Muscle of back (tissue), 11 donors: ENCODE results near the gene DGLUCY. TPM values are rescaled to one million over a fixed set of nuclear protein-coding genes. Genes with fewer than 3 reads are reported as not detected.
"Not testable (repeated sequence)": the region's sequence is repeated elsewhere in the genome, so short reads cannot be mapped to it uniquely, and the experiment has no call there.

Experiments used
- DNase-seq, 3 donors: peaks; one replicate each; pipeline versions ENCODE4 v3.0.0 to v3.0.0-alpha.2; 2013
- polyA plus RNA-seq, 10 donors: library from polyadenylated mRNA; unstranded; fragments of 120-200 nt; gene quantifications; one replicate each; pipeline ENCODE4 v1.2.1, GENCODE V29; 2013; ENCODE audit not compliant: insufficient read length in 10 of 10

Gene DGLUCY
- polyA plus RNA-seq, 10 donors: 22.1 to 33.5 (median 27.8) TPM

DNA sequence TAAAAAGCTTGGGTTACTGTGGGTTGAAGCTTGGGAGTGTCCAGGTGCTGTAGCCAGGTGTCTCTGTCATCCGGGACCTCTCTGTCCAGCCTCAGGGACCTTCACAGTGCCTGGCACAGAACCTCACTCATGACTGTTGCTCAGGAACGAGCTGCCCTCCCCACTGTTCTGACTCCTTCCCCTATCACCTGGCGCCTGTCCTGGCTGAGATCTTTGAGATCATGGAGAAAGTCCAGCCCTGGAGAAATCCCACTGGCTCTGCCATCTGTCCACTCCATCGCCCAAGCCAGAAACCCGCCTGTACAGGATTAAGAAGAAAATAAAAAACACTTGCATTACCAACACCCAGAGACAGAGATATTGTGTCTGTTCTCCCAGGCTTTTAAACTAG is 53.5 kb downstream of the DGLUCY start:
- DNase-seq: no peak

DNA sequence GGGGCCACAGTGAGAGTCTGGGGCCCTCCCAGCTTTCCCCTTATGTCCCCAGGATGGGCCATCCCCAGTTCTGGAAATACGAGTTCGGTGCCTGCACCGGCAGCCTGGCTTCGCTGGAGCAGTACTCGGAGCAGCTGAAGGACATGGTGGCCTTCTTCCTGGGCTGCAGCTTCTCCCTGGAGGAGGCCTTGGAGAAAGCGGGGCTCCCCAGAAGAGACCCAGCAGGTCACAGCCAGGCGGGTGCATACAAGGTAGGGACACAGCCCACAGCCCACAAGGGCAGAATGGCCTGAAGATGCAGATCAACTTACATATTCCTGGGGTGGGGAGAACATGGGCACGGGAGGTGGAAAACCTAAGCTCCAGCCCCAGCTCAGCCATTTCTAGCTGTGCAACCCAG is 56.1 kb downstream of the DGLUCY start:
- no peak for DNase-seq

DNA sequence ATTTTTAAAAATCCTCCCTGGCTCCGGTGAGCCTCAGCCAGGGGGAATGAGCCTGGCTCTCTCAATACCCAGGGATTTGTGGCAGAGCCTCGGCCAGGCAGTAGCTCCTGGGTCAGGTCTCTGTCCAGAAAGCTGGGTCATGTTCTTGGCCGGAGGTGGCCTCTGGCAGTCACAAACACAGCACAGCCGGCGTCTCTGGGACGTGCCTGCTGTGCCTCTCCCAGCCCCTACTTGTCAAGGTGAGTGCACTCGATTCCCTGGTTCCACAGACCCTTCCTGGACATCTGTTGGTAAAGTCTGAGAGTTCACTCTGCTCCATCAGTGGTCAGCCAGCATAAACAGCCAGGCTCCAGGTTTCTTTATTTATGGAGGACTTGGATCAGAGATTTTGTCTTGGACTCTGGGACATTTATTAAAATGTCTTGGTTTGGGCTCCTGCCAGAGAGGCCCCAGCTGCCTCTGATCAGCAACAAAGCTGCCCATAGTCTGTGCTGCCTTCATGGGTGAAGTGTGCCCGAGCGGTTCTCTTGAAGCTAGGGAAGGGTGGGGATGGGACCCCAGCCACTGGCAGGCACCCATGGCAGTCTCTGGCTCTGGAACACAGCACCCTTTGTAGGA is 56.7 kb downstream of the DGLUCY start:
- DNase-seq: peak in 2 of 3 donors; percentile 24 to 44

DNA sequence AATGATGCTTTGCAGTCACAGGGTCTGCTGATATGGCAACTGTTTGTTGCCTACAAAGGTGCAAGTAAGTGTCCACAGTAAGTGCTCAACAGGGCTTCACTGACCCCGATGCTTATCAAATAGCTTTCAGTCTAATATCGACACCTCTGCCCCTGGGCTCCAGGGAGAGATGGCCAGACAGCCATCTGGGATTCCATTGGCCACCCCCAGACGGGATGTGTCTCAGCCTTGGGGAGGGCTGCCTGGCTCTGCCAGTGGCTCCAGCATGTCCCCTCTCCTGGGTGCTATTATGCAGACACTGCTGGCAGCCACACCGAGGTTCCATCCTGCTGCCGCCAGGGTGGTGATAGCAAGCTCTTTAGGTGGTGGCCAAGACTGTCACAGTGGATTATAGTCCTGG is 57.4 kb downstream of the DGLUCY start:
- peak in 1 of 3 donors; percentile 14 for DNase-seq

DNA sequence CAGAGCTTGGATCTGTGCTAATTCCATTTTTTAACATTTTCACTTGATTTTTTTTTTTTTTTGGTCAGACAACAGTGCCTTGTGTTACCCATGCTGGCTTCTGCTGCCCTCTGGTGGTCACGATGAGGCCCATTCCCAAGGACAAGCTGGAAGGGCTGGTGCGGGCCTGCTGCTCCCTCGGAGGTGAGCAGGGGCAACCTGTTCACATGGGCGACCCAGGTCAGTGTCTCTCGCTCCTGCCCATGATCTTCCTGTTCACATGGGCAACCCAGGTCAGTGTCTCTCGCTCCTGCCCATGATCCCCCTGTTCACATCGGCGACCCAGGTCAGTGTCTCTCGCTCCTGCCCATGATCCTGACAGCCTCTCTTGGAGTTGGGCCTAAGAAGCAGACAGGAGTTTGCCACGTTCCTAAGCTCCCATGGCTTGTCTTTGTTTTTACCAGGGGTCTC is 59.4 kb downstream of the DGLUCY start:
- peak; percentile 59 to 88 (median 86) for DNase-seq

DNA sequence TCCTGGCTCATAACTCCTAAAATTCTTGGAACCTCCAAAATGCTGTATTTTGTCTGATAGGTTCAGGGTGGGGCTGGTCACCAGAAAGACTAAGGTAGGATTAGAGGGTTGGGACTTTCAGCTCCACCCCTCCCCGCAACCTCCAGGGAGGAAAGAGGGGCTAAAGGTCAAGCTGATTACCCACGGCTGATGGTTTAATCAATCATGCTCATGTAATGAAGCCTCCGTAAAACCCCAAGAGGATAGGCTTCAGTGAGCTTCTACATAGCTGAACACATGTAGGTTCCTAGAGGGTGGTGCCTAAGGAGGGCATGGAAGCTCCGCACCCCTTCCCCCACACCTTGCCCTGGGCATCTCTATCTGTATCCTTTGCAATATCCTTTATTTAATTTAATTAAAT is 60.0 kb downstream of the DGLUCY start:
- no peak for DNase-seq

DNA sequence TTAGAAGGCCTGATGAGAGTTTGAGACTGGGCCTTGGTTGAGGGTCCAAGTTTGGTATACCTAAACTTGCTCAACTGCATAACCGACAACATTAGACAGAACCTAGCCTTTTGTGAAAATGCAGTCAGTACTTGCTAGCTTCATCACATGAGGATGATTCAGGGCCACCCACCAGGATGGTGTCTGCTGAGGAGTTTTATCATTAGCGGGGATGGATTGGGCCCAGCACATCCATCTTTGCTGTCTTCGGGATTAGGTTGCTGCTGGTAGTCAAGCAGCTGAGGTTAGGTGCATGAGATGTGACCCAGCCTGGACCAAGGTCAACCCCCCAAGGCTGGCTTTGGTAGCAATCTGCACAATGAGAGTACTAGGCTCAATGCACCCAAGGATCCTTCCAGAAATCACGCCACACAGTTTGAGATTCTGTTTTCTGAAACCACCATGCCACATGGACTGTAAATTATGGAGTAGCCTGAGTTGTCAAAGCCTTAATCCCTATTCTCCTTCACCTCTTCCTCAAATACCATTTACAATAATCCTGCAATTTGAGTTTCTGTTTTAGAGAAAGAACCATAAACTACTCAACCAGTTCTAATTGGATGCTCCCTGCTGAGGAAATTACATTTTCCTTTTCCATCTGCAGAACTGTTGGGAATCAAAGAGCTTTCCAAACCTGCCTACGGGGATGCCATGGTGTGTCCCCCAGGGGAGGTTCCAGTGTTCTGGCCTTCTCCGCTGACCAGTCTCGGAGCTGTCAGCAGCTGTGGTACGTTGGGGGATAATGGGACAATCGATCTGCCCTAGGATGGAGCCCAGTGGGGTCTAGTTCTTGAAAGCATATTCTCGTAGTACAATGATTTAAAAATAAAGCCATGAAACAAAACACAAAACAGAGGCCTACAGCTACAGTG is 61.7 kb downstream of the DGLUCY start:
- DNase-seq: no peak

DNA sequence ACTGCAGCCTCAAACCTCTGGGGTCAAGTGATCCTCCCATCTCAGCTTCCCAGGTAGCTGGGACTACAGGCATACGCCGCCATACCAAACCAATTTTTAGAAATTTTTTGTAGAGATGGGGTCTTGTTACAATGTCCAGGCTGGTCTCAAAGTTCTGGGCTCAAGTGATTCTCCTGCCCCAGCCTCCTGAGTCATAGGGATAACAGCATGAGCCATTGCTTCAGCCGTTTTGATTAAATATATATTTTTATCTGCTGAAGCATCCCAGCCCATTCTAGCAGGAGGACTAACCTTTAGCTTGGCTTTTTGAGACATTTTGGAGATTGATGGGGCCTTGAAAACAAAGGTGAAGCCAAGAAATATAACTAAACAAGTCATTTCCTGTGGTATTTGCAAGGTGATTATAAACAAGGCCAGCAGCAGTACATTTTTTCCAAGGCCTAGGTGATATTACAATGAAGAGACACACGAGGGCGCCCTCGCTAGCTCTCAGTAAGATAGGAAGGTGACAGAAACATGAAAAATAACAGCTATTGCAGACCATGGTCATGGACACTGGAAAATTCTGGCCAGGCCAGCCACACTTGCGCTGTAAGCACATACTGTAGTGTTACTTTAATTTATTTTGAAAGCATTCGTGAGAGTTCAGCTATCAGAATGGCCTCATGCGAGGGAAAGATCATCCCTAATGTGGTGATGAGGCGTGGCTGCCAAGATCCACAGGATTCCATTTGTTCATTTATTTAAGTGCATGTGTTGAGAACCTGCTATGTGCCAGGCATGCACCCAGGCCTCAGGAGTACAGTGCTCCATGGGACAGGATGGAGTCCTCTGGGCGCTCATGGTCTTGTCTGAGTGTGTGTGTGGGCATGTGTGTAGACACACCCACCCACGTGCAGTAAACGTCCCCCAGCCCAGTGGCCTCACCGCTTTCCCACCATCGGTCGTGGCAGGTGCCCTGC is 63.5 kb downstream of the DGLUCY start:
- DNase-seq: peak; percentile 41 to 69 (median 42)

DNA sequence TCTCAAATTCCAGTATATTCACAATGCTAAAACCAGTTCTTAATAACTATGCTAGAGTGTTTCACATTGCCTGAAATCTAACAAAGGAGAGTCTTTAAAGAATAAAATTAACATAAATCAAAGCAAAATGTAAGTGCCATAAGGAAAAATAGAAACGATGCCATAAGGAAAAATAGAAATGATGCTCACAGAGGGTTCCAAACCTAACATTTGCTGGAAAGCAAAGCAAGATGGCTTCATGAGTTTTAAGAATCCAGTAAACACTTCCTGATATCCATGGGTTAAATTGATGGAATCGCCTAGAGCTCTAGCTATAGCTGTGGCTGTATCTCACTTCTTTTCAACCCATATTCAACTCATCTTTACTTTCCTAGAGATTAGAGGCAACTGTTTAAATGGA is 66.7 kb downstream of the DGLUCY start:
- no peak for DNase-seq

DNA sequence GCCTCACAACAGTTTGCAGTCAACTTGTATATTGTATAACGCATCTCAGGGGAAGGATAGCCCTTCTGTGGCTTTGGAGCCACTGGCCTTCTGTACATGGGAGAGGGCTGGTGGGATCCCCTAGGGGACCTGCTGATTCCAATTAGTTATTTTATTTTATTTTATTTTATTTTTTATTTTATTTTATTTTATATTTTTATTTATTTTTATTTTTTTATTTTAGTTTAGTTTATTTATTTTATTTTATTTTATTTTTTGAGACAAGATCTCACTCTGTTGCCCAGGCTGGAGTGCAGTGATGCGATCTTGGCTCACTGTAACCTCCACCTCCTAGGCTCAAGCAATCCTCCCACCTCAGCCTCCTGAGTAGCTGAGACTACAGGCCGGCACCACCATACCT is 68.9 kb downstream of the DGLUCY start:
- DNase-seq: not testable (repeated sequence)

DNA sequence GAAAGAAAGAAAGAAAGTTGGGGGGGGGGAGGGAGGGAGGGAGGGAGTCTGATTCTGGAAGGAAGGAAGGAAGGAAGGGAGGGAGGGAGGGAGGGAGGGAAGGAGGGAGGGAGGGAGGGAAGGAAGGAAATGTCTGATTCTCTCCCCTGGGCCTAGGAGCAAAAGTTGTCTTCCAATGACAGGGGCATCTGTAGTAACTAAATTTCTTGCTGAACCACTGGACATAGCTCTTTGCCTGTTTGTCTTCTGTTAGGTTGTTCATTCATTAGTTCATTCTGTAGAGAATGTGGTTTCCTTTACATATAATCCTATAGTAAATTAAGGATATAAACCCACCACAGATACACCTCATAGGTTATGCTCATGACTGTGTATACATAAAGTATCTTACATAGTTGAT is 70.7 kb downstream of the DGLUCY start:
- no peak for DNase-seq

DNA sequence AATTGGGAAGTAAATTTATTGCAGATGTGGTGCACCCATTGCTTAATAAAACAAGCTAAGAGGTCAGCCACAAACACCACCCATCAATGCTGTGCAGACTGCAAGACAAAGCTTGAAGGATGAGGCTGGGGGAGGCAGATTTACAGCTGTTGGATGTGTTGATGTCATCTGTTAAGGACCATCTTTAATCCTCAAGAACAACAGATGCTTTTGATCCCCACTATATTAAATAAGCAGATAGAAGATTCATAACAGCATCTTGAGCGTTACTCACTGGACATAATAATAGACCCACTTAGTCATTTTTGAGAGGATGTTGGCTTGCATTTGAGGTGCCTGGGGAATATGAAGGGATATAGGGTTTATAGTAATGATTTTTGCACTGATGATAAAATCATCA is 71.8 kb downstream of the DGLUCY start:
- DNase-seq: no peak

DNA sequence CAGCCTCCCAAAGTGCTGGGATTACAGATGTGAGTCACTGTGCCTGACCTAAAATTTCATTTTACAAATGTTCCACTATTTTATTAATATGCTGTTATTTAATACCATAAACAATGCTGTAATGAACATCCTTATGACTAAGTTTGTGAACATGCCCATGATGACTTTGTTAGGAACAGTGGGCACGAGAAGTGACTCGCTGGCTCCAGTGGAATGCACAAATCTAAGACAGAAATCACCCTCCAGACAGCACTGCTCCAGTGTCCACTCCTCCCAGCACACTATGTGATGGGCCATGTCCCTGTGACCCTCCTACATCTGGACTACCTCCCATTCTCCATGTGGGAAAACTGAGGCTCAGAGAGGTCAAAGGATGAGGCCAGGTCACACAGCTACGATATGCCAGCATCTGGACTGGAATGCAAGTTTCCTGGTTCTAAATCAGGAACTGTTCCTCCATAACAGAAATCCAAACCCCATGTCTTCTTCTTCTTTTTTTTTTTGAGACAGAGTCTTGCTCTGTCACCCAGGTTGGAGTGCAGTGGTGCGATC is 72.7 kb downstream of the DGLUCY start:
- DNase-seq: no peak

DNA sequence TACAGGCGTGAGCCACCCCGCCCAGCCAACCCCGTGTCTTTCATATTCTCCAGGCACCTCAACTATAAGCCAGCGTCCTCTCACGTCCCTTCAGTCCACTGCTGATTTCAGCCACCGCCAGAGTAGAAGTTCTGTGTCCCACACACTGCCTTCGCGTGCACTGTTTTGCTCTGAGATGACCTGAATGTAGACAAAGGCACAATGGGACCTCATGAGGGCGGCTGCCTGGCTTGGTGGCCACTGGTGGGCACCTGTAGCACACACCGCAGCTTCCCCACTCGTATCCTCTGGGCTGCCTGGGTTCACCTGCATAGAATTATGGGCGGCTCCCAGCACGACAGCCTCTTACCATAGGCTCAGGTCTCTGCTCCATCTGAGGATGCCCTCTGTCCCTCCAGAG is 73.4 kb downstream of the DGLUCY start:
- DNase-seq: no peak

DNA sequence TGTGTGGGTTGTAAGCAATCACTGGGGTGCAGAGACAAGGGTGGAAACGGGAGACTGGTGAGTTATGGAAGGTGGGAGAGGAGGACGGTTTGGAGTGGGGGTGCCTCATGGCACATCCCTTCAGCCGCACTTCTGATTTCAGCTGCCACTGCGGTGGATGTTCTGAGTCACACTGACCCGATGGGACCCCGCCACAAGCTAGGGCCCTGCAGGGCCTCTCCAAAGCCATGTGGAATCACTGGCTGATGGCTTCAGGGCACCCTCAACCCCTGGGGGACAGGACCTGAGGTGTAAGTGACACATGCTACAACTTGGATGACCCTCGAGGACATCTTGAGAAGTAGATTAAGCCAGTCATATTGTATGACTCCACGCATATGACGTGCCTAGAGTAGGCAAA is 77.0 kb downstream of the DGLUCY start:
- DNase-seq: no peak

DNA sequence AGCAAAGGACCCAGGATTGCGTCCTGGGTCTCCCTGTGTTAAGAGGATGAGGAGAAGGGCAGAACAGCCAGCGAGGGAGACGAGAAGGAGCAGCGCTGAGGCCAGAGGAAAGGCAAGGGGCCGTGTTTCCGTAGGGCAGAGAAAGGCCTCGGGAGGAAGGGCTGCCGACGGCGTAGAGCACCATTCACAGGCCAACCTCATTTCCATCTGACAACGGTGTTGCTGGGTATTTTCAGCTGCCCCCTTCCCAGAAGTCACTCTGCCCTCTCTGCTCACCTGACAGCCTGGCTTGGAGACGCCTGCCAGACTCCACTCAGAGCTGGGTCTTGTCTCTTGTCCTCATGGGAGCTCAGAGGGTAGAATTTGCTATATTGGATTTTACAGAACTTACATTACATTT is 79.2 kb downstream of the DGLUCY start:
- DNase-seq: no peak

DNA sequence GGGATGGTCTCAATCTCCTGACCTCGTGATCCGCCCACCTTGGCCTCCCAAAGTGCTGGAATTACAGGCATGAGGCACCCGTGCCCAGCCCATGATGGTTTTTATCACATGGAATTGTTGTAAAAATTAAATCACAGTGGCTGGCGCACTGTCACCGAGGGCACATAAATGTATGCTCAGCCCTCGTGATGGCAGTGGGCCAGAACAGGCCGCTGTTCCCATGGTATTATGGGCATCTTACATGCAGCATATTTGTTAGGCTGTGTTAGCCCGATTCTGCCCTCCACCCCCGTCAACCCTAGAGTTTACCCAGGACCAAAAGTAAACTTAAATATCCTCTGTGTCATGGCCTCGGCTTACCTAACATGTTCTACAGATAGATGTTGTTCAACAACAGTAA is 82.0 kb downstream of the DGLUCY start:
- DNase-seq: no peak

DNA sequence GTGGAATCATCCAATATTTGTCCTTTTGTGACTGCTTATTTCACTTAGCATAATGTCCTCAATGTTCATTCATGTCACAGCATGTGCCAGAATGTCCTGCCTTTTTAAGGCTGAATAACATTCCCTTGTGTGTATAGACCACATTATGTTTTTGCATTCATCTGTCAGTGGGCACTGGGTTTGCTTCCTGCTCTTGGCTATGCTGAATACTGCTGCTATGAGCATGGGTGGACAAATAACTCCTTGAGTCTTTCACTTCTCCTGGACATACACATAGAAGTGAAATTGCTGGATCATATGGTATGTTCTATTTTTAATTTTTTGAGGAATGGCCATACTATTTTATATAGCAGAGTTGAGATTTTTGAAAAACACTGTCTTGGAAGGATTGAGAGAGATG is 83.8 kb downstream of the DGLUCY start:
- no peak for DNase-seq

DNA sequence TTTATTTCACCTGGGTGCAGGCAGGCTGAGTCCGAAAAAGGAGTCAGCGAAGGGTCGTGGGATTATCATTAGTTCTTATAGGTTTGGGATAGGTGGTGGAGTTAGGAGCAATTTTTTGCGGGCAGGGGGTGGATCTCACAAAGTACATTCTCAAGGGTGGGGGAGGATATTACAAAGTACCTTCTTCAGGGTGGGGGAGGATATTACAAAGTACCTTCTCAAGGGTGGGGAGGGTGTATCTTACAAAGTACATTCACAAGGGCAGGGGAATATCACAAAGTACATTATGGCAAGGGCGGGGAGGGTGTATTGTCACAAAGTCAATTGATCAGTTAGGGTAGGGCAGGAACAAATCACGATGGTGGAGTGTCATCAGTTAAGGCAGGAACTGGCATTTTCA is 86.9 kb downstream of the DGLUCY start:
- DNase-seq: not testable (repeated sequence)

DNA sequence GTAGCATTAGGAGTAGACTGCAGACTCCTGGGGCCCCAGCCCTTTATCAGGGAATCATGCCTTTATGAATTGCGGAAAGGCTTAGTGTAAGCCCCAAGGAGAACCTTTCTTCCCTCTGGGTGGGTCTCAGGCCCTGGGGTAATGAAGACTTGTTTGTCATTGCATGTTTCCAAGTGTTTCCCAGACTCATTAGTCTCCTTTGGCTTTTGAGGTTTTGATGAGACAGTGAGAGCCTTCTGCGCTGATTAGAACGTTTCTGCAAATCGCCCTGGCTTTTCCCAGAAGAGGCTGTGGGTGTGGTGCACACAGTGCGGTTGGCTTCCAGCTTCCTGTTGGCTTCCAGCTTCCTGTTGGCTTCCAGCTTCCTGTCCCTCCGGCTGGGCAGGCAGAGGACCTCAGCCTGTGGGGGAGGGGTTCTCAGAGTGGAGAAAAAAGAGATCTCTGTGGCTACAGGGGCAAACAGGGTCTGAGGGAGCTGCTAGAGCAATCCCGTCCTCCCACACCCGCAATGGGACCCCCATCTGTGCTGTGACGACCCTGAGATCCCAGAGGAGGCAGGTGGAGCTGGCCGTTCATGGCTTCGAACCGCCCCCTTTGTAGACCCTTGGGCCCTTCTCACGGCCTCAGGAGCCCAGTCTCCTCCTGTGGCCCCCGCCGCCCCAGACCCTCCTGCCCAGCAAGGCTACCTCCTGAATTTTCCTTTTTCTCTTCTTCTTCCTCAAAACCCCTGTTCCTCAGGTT is 88.5 kb downstream of the DGLUCY start:
- DNase-seq: peak in 1 of 3 donors; percentile 34

DNA sequence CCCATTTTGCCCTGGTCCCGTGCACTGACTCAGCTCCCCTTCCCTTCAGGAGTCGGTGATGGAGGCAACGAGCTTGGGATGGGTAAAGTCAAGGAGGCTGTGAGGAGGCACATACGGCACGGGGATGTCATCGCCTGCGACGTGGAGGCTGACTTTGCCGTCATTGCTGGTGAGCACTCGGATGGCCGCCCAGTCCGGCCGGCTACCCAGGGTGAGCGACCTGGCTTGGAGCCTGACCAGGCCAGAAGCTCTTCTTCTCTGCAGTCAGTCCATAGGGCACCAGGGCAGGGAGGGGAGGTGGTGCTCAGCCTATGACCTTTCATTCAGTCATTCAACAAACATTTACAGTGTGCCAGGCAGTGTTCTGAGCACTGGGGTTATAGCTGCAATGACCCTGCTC is 90.8 kb downstream of the DGLUCY start:
- DNase-seq: no peak
